ENCODE data around the gene LSAMP. TPM values are rescaled to one million over a fixed set of nuclear protein-coding genes. Genes with fewer than 3 reads are reported as not detected.

Gene LSAMP
- total RNA-seq, 1 experiment from 2014 or later = 0.15 TPM

DNA sequence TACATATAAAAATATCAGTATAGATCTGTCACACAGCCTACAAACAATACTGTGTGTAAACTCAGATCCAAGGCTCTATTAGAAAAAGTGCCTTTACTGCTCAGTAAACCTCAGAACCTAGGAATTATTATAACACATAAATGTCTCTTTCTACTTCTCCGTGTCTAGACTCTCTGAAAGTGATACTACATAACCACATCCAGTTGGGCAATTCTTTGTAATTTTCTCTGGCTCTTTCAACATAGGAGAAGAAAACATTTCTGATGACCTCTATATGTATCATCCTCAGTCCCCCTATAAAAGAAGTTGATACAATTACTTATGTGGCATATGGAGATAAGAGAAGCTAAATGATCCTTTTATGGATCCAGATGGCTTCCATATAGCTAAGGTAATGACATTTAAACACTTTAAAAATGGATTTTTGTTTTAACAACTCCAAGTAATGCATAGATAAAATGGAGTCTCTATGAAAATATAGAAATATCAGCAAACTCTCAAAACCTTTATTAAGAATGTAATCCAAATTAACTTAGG lies 104.5 kb downstream of the LSAMP start:
- ATAC-seq (no peak), DNase-seq (no peak)
- Histone ChIP-seq H3K4me2 (ENCODE audit: low read length) (no peak overlapping the region), H3K79me2 (ENCODE audit: low read length) (no peaks in the 10 kb centered on the region), H3K9ac (ENCODE audit: low read length) (no peak overlapping the region), H3K36me3 (ENCODE audit: low read depth, low read length) (no peaks in the 10 kb centered on the region), H3K27ac (ENCODE audit: low read length) (no peak overlapping the region), H3F3A (ENCODE audit: low read length, unreplicated experiment) (no peaks in the 10 kb centered on the region), H3K9me2 (replicated peaks; ENCODE audit: low read length) (no peaks in the 10 kb centered on the region), H3K4me3 (ENCODE audit: low read length) (no peak overlapping the region), H4K20me1 (ENCODE audit: low read length) (no peaks in the 10 kb centered on the region), H3K9me3 (ENCODE audit: low read length) (no peaks in the 10 kb centered on the region), H2AFZ (ENCODE audit: low read length) (no peak overlapping the region), H3K4me1 (ENCODE audit: insufficient read depth, low read length) (no peaks in the 10 kb centered on the region), H3K27me3 (ENCODE audit: low read length) (no peaks in the 10 kb centered on the region)
- ChIA-PET POLR2A (ENCODE audit: unreplicated experiment) (no interaction called here), CTCF (no interaction called here)
- TF ChIP-seq EZH2 (IDR thresholded peaks at IDR 0.05; ENCODE audit: low read length, unreplicated experiment) = no peak
- no peak for TF ChIP-seq EZH2phosphoT487 (IDR thresholded peaks at IDR 0.05; ENCODE audit: borderline replicate concordance, low read length)
- TF ChIP-seq, protein P1, sequence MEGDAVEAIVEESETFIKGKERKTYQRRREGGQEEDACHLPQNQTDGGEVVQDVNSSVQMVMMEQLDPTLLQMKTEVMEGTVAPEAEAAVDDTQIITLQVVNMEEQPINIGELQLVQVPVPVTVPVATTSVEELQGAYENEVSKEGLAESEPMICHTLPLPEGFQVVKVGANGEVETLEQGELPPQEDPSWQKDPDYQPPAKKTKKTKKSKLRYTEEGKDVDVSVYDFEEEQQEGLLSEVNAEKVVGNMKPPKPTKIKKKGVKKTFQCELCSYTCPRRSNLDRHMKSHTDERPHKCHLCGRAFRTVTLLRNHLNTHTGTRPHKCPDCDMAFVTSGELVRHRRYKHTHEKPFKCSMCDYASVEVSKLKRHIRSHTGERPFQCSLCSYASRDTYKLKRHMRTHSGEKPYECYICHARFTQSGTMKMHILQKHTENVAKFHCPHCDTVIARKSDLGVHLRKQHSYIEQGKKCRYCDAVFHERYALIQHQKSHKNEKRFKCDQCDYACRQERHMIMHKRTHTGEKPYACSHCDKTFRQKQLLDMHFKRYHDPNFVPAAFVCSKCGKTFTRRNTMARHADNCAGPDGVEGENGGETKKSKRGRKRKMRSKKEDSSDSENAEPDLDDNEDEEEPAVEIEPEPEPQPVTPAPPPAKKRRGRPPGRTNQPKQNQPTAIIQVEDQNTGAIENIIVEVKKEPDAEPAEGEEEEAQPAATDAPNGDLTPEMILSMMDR (conservative IDR thresholded peaks at IDR 0.05; ENCODE audit: low read depth, low read length) = no peak
- BruUV-seq (replicated peaks) = no TSS peak
- intact Hi-C loops (cut with micrococcal nuclease) = no loop called here

GRCh38 chr3:116339441-116340028 lies 105.8 kb downstream of the LSAMP start:
- no TSS peak for BruUV-seq (replicated peaks)
- H3K79me2 ChIP-seq (ENCODE audit: low read length) = no peaks in the 10 kb centered on the region
- no peaks in the 10 kb centered on the region for H3K4me1 ChIP-seq (ENCODE audit: insufficient read depth, low read length)
- ChIA-PET CTCF (no interaction called here), POLR2A (ENCODE audit: unreplicated experiment) (no interaction called here)
- no peaks in the 10 kb centered on the region for H3F3A ChIP-seq (ENCODE audit: low read length, unreplicated experiment)
- H3K9me3 ChIP-seq (ENCODE audit: low read length) = no peaks in the 10 kb centered on the region
- no peak overlapping the region for H3K4me3 ChIP-seq (ENCODE audit: low read length)
- H4K20me1 ChIP-seq (ENCODE audit: low read length) = no peaks in the 10 kb centered on the region
- H3K27me3 ChIP-seq (ENCODE audit: low read length) = no peaks in the 10 kb centered on the region
- no peak overlapping the region for H2AFZ ChIP-seq (ENCODE audit: low read length)
- H3K9ac ChIP-seq (ENCODE audit: low read length) = no peak overlapping the region
- ATAC-seq (no peak), DNase-seq (no peak)
- intact Hi-C loops (cut with micrococcal nuclease) = no loop called here
- H3K9me2 ChIP-seq (replicated peaks; ENCODE audit: low read length) = no peaks in the 10 kb centered on the region
- TF ChIP-seq, protein P1 (conservative IDR thresholded peaks at IDR 0.05; ENCODE audit: low read depth, low read length) = no peak
- TF ChIP-seq EZH2 (IDR thresholded peaks at IDR 0.05; ENCODE audit: low read length, unreplicated experiment) = no peak
- TF ChIP-seq EZH2phosphoT487 (IDR thresholded peaks at IDR 0.05; ENCODE audit: borderline replicate concordance, low read length) = no peak
- no peak overlapping the region for H3K27ac ChIP-seq (ENCODE audit: low read length)
- no peaks in the 10 kb centered on the region for H3K36me3 ChIP-seq (ENCODE audit: low read depth, low read length)
- H3K4me2 ChIP-seq (ENCODE audit: low read length) = no peak overlapping the region

DNA sequence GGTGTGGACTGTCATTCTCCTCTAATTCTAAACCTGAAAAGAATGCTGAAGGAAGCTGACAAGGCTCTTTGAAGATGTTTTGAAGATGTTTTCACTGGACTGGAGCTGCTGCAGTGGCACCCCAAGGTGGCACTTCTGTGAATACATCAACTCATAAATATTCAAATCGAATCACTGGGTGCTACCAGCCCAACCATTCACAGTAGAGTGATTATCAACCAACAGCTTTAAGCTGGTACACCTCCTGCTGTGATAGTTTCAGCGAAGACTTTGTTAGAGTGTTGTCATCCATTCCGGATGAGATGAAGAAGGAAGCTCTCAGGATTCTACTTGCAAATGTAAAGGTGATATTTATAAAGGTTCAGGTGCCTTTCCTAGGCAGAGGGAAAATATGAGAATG lies 106.6 kb downstream of the LSAMP start:
- H3K4me1 ChIP-seq (ENCODE audit: insufficient read depth, low read length) = no peaks in the 10 kb centered on the region
- H3F3A ChIP-seq (ENCODE audit: low read length, unreplicated experiment) = no peaks in the 10 kb centered on the region
- TF ChIP-seq, protein P1 (conservative IDR thresholded peaks at IDR 0.05; ENCODE audit: low read depth, low read length) = no peak
- TF ChIP-seq EZH2 (IDR thresholded peaks at IDR 0.05; ENCODE audit: low read length, unreplicated experiment) = no peak
- TF ChIP-seq EZH2phosphoT487 (IDR thresholded peaks at IDR 0.05; ENCODE audit: borderline replicate concordance, low read length) = no peak
- no peaks in the 10 kb centered on the region for H3K79me2 ChIP-seq (ENCODE audit: low read length)
- no peaks in the 10 kb centered on the region for H3K27me3 ChIP-seq (ENCODE audit: low read length)
- H3K36me3 ChIP-seq (ENCODE audit: low read depth, low read length) = no peaks in the 10 kb centered on the region
- no peak overlapping the region for H3K9ac ChIP-seq (ENCODE audit: low read length)
- intact Hi-C loops (cut with micrococcal nuclease) = no loop called here
- no peak overlapping the region for H3K4me3 ChIP-seq (ENCODE audit: low read length)
- no peak for DNase-seq
- no peaks in the 10 kb centered on the region for H4K20me1 ChIP-seq (ENCODE audit: low read length)
- POLR2A ChIA-PET (ENCODE audit: unreplicated experiment) = no interaction called here
- no TSS peak for BruUV-seq (replicated peaks)
- no peaks in the 10 kb centered on the region for H3K9me3 ChIP-seq (ENCODE audit: low read length)
- no peaks in the 10 kb centered on the region for H3K9me2 ChIP-seq (replicated peaks; ENCODE audit: low read length)
- no peak overlapping the region for H2AFZ ChIP-seq (ENCODE audit: low read length)
- H3K27ac ChIP-seq (ENCODE audit: low read length) = no peak overlapping the region
- no peak for ATAC-seq
- CTCF ChIA-PET = no interaction called here
- no peak overlapping the region for H3K4me2 ChIP-seq (ENCODE audit: low read length)

Data from PC-3 (cell line).